HepG2 (cell line): ENCODE results near the gene CD2.

Experiments used
- GTF2F1 ChIP-seq: fragments of 150-350 bp; IDR thresholded peaks from 2 replicates; pipeline ENCODE4 v1.6.1; 2014; ENCODE audit warnings: low read length
- ZSCAN29 ChIP-seq: sonication (generic); formaldehyde crosslinking; conservative IDR thresholded peaks from 2 replicates; pipeline ENCODE4 v1.4.0; 2020; ENCODE audit warnings: mild to moderate bottlenecking, missing genetic modification reagents

DNA sequence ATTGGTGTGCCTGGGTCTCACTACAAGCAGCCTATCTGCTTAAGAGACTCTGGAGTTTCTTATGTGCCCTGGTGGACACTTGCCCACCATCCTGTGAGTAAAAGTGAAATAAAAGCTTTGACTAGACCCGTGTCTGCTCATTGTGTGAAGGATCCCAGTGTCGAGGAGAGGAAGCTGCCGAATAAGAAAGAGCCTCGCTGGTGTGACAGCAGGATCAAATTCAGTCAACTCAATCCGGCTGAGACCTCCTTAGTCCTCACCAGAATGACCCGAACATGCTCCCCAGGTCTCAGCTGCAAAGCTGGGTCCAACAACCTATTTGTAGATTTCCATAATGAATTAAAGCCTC lies 14.8 kb downstream of the CD2 start:
- TF ChIP-seq ZSCAN29 (CRISPR knock-in tag), result no peak
- no peak for TF ChIP-seq GTF2F1
